Measurements from ENCODE around the gene SMCP. TPM values are rescaled to one million over a fixed set of nuclear protein-coding genes. Genes with fewer than 3 reads are reported as not detected.

SMCP gene, protein sequence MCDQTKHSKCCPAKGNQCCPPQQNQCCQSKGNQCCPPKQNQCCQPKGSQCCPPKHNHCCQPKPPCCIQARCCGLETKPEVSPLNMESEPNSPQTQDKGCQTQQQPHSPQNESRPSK
- not detected for total RNA-seq

DNA sequence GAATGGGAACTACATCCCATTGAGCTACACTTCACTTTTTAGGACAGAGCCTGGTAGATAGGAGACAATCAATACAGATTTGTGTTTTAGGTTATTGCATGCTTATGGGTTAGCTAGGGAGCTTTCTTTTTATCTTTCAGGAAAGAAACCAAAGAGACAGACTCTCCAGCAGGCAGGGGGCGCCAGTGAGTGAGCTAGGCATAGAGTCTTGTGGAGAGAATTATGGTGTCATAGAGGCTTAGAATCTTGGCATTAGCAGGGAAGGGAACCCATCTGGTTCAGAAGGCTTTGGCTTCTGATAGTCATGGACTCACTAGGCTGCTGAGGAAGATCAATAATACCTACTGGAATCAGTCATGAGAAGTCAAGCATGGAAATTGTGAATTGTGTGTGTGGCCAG lies at the start of gene SMCP:
Gene SMCP (plus strand): TSS at position 281 of the 400 bp plus-strand sequence. CDS start 6,101 bp downstream, outside the sequence.
- intact Hi-C loops (cut with DNase I): no loop called here
- H3K36me3 ChIP-seq: no peaks in the 10 kb centered on the region
- H3K27ac ChIP-seq: no peak within 1 kb of the TSS
- DNase-seq (ENCODE audit: extremely low spot score in 2 of 2): no peak
- no peaks in the 10 kb centered on the region for H3K4me1 ChIP-seq
- no peaks in the 10 kb centered on the region for H3K27me3 ChIP-seq
- TF ChIP-seq, protein P1, sequence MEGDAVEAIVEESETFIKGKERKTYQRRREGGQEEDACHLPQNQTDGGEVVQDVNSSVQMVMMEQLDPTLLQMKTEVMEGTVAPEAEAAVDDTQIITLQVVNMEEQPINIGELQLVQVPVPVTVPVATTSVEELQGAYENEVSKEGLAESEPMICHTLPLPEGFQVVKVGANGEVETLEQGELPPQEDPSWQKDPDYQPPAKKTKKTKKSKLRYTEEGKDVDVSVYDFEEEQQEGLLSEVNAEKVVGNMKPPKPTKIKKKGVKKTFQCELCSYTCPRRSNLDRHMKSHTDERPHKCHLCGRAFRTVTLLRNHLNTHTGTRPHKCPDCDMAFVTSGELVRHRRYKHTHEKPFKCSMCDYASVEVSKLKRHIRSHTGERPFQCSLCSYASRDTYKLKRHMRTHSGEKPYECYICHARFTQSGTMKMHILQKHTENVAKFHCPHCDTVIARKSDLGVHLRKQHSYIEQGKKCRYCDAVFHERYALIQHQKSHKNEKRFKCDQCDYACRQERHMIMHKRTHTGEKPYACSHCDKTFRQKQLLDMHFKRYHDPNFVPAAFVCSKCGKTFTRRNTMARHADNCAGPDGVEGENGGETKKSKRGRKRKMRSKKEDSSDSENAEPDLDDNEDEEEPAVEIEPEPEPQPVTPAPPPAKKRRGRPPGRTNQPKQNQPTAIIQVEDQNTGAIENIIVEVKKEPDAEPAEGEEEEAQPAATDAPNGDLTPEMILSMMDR (IDR thresholded peaks at IDR 0.05): no peak
- no peak for TF ChIP-seq POLR2A (IDR thresholded peaks at IDR 0.05)
- no peak for TF ChIP-seq POLR2AphosphoS5 (IDR thresholded peaks at IDR 0.05; ENCODE audit: insufficient read depth in 1 of 2, low read depth in 1 of 2)
- no peak within 1 kb of the TSS for H3K4me3 ChIP-seq
- no peaks in the 10 kb centered on the region for H3K9me3 ChIP-seq

DNA sequence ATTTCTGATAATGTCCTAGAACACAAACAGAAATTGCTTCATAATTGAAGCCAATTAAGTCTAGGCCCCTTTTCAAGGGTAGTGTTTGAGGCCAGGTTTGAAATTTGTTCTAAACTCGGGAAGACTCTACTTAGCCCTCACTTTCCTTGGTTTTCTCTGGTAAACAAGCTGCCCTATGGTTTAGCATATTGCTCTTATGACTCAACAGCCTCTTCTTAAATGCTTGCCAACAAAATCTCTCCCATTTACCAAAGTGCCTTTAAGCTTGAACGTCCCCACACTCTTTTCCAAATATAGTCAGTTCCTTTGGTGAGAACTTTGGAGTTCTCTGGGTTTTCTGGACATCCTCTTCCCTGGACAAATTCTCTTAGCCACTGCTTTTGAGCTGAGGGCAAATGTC lies 41.3 kb upstream of the SMCP start:
- intact Hi-C loops (cut with DNase I): no loop called here
- Histone ChIP-seq H3K4me3 (no peak overlapping the region), H3K36me3 (no peaks in the 10 kb centered on the region), H3K27ac (no peak overlapping the region), H3K4me1 (no peaks in the 10 kb centered on the region), H3K27me3 (no peaks in the 10 kb centered on the region), H3K9me3 (no peaks in the 10 kb centered on the region)
- DNase-seq (ENCODE audit: extremely low spot score in 2 of 2): no peak
- TF ChIP-seq POLR2AphosphoS5 (IDR thresholded peaks at IDR 0.05; ENCODE audit: insufficient read depth in 1 of 2, low read depth in 1 of 2) (no peak), POLR2A (IDR thresholded peaks at IDR 0.05) (no peak)
- TF ChIP-seq, protein P1 (IDR thresholded peaks at IDR 0.05): no peak

DNA sequence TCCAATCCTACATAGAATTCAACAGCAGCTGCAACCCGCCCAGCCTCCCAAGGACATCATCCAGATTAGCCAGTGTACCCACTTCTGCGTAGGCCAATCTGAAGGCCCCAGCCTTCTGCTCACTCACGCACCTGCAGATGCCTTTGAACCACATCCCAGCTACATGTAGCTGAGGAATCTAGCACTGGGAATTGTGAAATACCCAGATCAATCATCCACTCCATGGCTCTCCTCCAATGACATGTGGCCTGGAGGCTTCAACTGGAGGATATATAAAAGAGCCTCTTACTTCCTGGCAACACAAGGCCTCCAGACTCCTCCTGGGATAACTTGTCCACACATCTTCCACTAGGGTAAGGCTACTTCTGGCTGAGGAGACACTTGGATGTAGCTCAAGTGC lies 35.6 kb upstream of the SMCP start, which contains the start of gene LCE6A:
Gene LCE6A (plus strand): TSS at position 301 of the 400 bp plus-strand sequence. CDS start 665 bp downstream, outside the sequence.
- Histone ChIP-seq H3K36me3 (no peaks in the 10 kb centered on the region), H3K4me3 (no peak within 1 kb of the TSS), H3K27ac (no peak within 1 kb of the TSS), H3K27me3 (no peaks in the 10 kb centered on the region), H3K9me3 (no peaks in the 10 kb centered on the region), H3K4me1 (no peaks in the 10 kb centered on the region)
- intact Hi-C loops (cut with DNase I): no loop called here
- no peak for DNase-seq (ENCODE audit: extremely low spot score in 2 of 2)
- no peak for TF ChIP-seq POLR2A (IDR thresholded peaks at IDR 0.05)

DNA sequence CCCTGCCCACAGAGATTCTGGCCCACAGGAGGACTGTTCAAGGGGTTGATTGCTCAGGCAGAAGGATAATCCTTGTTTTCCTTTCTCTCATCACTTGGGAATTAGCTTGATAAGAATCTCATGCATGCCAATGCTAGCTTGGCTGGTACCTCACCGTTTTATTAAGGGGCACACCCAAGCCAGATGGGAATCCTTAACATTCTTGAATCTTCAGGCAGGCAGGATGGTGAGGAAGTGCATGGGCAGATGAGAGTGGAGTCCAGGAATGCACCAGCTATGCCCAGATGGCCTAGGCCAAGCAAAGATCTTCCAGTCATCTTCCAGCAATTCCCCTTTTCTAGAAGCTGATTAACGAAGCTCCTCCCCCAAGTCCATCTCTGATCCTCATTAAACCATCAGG lies 22.5 kb upstream of the SMCP start:
- no peaks in the 10 kb centered on the region for H3K9me3 ChIP-seq
- no peak overlapping the region for H3K4me3 ChIP-seq
- intact Hi-C loops (cut with DNase I): no loop called here
- H3K27me3 ChIP-seq: no peaks in the 10 kb centered on the region
- no peaks in the 10 kb centered on the region for H3K36me3 ChIP-seq
- TF ChIP-seq, protein P1 (IDR thresholded peaks at IDR 0.05): no peak
- no peak for TF ChIP-seq POLR2A (IDR thresholded peaks at IDR 0.05)
- TF ChIP-seq POLR2AphosphoS5 (IDR thresholded peaks at IDR 0.05; ENCODE audit: insufficient read depth in 1 of 2, low read depth in 1 of 2): no peak
- H3K27ac ChIP-seq: no peak overlapping the region
- no peaks in the 10 kb centered on the region for H3K4me1 ChIP-seq
- DNase-seq (ENCODE audit: extremely low spot score in 2 of 2): no peak

DNA sequence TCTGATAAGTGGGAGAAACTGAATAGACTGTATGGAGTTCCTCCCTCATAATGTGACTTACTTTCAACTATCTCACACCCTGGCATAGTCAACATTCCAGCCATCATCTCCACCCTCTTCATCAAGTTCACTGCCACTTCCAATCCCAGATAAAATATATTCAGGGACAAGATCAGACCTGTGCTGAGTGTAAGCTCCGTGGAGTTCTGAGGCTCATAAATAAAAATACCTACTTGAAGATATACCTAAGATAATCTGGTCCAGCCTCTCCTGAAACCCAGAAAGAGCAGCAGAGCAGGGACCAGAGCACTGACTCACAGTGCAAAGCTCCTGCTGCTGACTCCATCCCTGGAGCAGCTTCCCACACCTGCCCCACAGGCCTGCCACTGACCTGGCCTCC lies 20.1 kb upstream of the SMCP start:
- Histone ChIP-seq H3K27me3 (no peaks in the 10 kb centered on the region), H3K9me3 (no peaks in the 10 kb centered on the region), H3K4me1 (no peaks in the 10 kb centered on the region), H3K4me3 (no peak overlapping the region), H3K27ac (no peak overlapping the region), H3K36me3 (no peaks in the 10 kb centered on the region)
- DNase-seq (ENCODE audit: extremely low spot score in 2 of 2): no peak
- intact Hi-C loops (cut with DNase I): no loop called here
- no peak for TF ChIP-seq POLR2A (IDR thresholded peaks at IDR 0.05)
- TF ChIP-seq, protein P1 (IDR thresholded peaks at IDR 0.05): no peak
- TF ChIP-seq POLR2AphosphoS5 (IDR thresholded peaks at IDR 0.05; ENCODE audit: insufficient read depth in 1 of 2, low read depth in 1 of 2): no peak
